ENCODE data around the gene CDKN2B. TPM values are rescaled to one million over a fixed set of nuclear protein-coding genes. Genes with fewer than 3 reads are reported as not detected.

Gene CDKN2B
- total RNA-seq, 1 experiment from 2014 or later: 24.8 TPM

GRCh38 chr9:21994556-21995005, 14.5 kb downstream of the CDKN2B start, which contains the start of gene CDKN2B-AS1:
Gene CDKN2B-AS1, plus strand, starts transcription at chr9:21994791.
- peak; percentile 88 for DNase-seq (ENCODE audit: low spot score)

GRCh38 chr9:21993893-21994555, 15.1 kb downstream of the CDKN2B start, which contains the start of gene CDKN2A:
Gene CDKN2A, minus strand, starts transcription at chr9:21994392.
- peak; percentile 85 for DNase-seq (ENCODE audit: low spot score)

- no peak for DNase-seq (ENCODE audit: low spot score)
These were observed 16.1 kb downstream of the CDKN2B start for GRCh38 chr9:21993007-21993406.

GRCh38 chr9:21991072-21991959, 17.8 kb downstream of the CDKN2B start:
- DNase-seq (ENCODE audit: low spot score): peak; percentile 70

DNA sequence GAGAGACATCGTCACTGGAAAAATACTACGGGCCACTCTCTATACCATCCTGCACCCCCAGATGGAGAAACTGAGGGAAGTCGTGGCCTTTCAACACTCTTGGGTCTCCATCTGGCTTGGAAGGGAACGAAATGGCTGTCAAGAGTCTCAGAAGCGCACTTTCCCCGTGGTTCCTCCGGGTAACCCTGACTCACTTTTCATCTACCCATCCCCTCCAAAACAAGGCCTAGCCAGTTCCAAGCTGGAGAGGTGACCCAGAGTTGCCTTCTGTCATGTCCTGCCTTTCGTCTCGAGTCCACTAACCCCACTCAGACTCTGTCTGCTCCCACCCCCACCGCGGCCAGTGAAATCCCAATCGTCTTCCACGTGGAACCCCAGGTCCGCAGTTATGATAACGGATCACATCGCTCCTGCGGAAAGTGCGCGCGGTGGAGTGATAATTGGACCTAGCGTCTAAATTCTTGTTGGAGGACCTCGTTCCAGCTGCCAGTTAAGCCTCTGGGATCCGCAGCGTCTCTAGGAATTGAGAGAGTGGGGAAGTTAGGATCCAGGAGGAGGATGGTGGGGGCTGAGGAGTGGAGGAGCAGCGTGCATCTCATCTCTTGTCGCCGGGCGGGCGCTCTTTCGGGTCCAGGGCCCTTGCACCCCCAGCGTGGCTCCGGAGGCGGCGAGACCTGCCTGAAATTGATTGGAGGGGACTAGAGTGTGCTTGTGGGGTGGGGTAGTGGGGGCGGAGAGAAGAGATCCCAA, 19.5 kb downstream of the CDKN2B start:
- no peak for DNase-seq (ENCODE audit: low spot score)

DNA sequence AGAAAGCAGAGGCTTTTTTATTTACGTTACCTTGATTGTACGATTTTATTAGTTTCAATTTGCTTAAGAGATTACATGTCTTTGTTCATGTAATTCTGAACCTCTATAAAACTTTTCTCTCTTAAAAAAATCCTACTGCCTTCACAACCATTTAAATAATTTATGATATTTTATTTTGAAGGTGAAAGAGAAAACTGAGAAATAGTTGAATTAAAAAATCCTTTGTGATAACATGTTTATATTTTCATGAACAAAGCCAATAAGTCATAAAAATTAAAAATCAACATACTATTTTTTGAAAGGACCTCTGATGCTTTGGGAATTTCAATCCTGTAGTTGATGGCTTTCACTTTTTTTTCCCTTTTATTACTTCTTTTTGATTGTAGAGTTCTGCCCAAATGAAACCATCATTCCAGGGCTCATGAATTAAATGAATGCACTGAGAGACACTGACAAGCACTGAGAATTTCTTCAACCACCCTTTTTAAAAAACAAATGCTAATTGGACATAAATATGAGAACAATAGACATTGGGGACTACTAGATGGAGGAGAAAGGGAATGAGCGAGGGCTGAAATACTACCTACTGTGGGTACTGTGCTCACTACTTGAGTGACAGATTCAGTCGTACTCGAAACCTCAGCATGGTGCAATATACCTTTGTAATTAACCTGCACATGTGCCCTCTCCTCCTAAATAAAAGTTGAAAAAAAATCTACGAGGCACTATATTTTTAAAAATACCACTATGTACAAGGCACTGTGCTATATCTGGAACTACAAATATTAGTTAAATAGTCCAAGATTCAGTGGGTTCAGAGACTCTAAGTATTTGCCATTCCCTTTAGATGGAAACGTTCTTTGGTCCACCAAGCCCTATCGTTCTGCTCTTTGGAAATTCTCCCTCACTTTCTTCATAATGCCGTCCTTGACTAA, 20.8 kb downstream of the CDKN2B start:
- DNase-seq (ENCODE audit: low spot score): peak; percentile 64

DNA sequence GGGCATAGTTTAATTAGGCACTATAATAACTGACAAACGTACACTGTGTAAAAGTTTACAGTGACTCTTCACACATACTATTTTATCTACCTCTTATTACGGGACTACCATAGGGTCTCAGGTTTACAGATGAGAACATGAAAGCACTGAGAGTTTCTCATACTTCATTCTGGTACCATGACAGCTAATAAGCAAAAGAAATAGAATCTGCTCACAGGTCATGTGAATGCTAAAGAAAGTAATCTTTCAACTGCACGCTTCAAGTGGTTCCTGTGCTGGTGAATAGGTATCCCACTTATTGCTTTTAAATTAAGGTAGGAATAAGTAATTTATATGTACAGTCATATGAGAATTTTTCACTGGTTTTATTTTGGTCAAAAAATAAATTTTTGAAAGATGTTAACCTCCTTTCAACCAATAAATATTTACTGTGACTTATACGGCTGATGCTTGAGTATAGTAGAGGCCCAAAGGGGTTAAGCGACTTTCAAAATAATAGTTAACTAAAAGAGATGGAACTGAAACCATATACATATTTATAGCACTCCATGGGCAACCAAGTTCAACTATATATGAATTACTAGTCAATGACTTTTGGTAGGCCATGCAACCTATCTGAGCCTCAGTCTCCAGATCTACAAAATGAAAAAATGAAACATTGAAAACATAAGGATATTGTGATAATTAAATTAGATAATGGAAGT, 23.0 kb downstream of the CDKN2B start:
- DNase-seq (ENCODE audit: low spot score): no peak

DNA sequence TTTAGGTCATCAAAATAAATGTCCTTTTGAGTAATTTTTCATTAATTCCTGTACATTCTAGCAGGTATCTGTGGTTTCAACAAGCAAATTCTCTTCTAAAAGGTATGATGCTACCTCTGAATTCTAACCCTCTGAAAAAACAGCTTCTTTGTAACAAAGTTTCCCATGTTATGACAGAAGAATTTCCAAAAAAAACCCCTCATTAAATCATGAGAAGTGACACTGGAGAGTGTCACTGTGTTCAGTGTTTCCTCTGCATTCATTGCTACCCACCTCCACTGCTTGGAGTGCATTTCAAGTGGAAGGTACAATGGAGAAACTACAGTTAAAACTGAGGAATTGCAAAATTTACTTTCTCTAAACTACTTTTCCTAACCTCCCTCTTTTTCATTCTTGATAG, 25.0 kb downstream of the CDKN2B start:
- no peak for DNase-seq (ENCODE audit: low spot score)

GRCh38 chr9:21983561-21983935, 25.6 kb downstream of the CDKN2B start:
- DNase-seq (ENCODE audit: low spot score): no peak

DNA sequence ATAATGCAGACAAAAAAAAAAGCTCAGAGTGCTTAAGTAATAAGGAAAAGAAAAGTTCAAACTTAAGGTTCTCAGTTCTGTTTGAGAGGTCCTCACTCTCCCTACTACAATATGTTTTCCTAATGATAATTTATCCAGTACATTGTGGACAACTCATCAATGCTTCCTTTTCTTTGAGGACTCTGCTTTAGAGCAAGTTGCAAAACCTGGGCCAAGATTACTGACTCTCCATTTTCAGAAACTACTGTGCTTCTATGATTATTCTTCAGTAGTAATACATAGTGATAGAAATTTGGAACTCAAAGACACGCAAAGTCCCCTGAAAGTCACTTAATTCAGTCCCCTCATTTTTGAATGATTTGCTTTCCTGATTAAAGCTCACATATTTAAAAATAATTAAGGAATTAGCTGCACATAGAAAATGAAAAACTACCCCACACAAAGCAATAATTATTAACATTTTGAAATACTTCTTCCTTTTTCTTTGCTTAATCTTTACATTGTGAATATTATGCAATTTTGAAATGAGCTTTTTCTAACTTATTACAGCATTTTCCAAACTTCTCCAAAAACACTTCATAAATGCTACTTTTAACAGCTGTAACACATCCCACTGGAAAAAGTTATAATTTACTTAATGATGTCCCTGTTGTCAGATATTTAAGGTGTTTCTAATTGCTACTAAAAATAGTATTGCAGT, 26.1 kb downstream of the CDKN2B start:
- DNase-seq (ENCODE audit: low spot score): no peak

DNA sequence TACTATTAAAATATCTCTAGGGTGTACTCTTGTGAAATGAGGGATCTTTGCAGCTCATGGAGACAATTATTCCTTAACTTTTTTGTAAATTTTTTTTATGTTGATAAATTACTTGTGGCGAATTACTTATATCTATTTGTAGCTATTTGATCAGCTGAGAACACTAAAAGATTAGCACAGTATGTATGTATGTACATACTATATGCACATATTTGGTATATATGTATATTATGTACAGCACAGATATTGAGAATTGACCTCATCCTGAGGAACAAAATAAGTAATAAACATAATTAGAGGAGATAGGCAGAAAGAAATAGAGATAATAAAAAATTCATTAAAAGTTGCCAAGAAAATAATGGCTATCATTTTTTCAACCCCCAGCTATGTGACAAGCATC, 26.7 kb downstream of the CDKN2B start:
- no peak for DNase-seq (ENCODE audit: low spot score)

- DNase-seq (ENCODE audit: low spot score): no peak
These were observed 32.7 kb downstream of the CDKN2B start for GRCh38 chr9:21976334-21976875.

GRCh38 chr9:21974722-21975409, 34.2 kb downstream of the CDKN2B start:
- no peak for DNase-seq (ENCODE audit: low spot score)

- DNase-seq (ENCODE audit: low spot score): no peak
These were observed 34.8 kb downstream of the CDKN2B start for GRCh38 chr9:21974343-21974721.

- no peak for DNase-seq (ENCODE audit: low spot score)
These were observed 36.7 kb downstream of the CDKN2B start for GRCh38 chr9:21972361-21972760.

- no peak for DNase-seq (ENCODE audit: low spot score)
These were observed 38.1 kb downstream of the CDKN2B start for GRCh38 chr9:21970800-21971640.

DNA sequence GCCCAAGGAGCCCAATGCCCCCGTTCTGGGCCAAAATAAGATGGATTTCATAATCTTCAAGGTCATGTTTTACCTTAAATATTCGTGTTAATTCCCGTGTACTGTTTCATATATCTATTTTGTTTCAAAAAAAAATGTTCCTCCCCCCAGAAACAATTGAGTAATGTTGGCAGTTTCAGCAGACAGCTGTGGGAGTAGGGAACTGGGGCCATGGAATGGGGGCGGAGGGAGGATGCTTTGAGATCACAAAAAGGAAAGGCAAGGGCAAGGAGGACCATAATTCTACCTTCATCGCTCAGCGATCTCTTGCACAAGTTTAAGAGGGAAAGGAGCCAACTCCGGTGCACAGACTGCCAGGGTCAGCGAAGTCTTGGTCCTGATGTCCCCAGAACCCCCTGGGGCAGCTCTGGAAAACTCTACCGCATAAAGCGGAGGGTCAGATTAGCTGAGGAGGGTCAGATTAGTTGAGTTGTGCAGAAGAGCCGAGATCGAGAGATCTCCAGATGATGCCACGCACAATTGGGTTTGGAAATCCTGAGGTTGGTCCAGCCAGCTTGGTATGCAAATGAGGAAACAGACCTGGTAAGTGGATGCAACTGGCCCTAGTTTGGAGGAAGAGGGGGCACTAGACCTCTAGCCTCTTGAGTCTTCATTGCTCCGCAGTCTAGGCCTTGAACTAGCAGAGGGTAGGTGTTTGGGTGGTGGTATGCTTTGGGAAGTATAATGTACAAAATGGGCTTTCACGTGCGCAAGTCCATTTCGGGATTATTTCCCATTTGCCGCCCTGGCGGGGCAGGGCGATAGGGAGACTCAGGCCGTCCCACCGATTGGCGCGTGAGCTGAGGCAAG, 38.9 kb downstream of the CDKN2B start:
- no peak for DNase-seq (ENCODE audit: low spot score)

All from HT-29 (cell line).